SK-N-SH treated with all-trans-retinoic acid at 6 μM for 48 hours (cell line): ENCODE measurements around the gene WDR20.

Source experiments
- ATAC-seq: fragments of 200-7000 bp; cut with Tn5 transposase; 3 replicates; pipeline ENCODE4 v1.9.1; 2020; ENCODE audit warnings: mild to moderate bottlenecking, moderate library complexity
- ARNTL ChIP-seq: fragments of 450-650 bp; formaldehyde crosslinking; IDR thresholded peaks from 2 replicates; pipeline ENCODE4 v1.5.0; 2020; ENCODE audit warnings: low read depth, mild to moderate bottlenecking, moderate library complexity, borderline replicate concordance
- BACH2 ChIP-seq: fragments of 250-450 bp; sonication (Bioruptor Pico); IDR thresholded peaks from 2 replicates; pipeline ENCODE4 v1.9.0; 2021; ENCODE audit warnings: mild to moderate bottlenecking, borderline replicate concordance
- CREB5 ChIP-seq: fragments of 250-450 bp; sonication (Bioruptor Pico); IDR thresholded peaks from 2 replicates; pipeline ENCODE4 v1.5.1; 2020; ENCODE audit warnings: low read depth, mild to moderate bottlenecking, moderate library complexity
- CSDC2 ChIP-seq: fragments of 250-450 bp; sonication (Bioruptor Pico); IDR thresholded peaks from 2 replicates; pipeline ENCODE4 v1.5.0; 2020; ENCODE audit warnings: mild to moderate bottlenecking, moderate library complexity
- CSRNP3 ChIP-seq: fragments of 250-450 bp; sonication (Bioruptor Pico); IDR thresholded peaks from 2 replicates; pipeline ENCODE4 v1.5.1; 2021; ENCODE audit warnings: mild to moderate bottlenecking, moderate library complexity
- ESRRG ChIP-seq: fragments of 250-450 bp; sonication (Bioruptor Pico); IDR thresholded peaks from 2 replicates; pipeline ENCODE4 v1.6.1; 2021; ENCODE audit warnings: mild to moderate bottlenecking
- GLIS3 ChIP-seq: fragments of 250-450 bp; sonication (Bioruptor Pico); IDR thresholded peaks from 2 replicates; pipeline ENCODE4 v1.5.0; 2020; ENCODE audit warnings: mild to moderate bottlenecking, moderate library complexity
- ISL1 ChIP-seq: fragments of 250-450 bp; sonication (Bioruptor Pico); IDR thresholded peaks from 2 replicates; pipeline ENCODE4 v2.1.2; 2022; ENCODE audit warnings: mild to moderate bottlenecking, moderate library complexity
- OSR1 ChIP-seq: fragments of 250-450 bp; sonication (Bioruptor Pico); IDR thresholded peaks from 2 replicates; pipeline ENCODE4 v1.8.0; 2022; ENCODE audit warnings: moderate library complexity, mild to moderate bottlenecking, inconsistent platforms
- PATZ1 ChIP-seq: fragments of 250-450 bp; sonication (Bioruptor Pico); IDR thresholded peaks from 2 replicates; pipeline ENCODE4 v1.8.0; 2020; ENCODE audit warnings: mild to moderate bottlenecking, moderate library complexity, borderline replicate concordance
- POU6F1 ChIP-seq: fragments of 250-450 bp; sonication (Bioruptor Pico); IDR thresholded peaks from 2 replicates; pipeline ENCODE4 v1.8.0; 2021; ENCODE audit warnings: low read depth, mild to moderate bottlenecking, moderate library complexity, borderline replicate concordance
- PPARA ChIP-seq: fragments of 250-450 bp; sonication (Bioruptor Pico); IDR thresholded peaks from 2 replicates; pipeline ENCODE4 v1.5.0; 2020; ENCODE audit warnings: mild to moderate bottlenecking, borderline replicate concordance
- RARB ChIP-seq: fragments of 250-450 bp; sonication (Bioruptor Pico); IDR thresholded peaks from 2 replicates; pipeline ENCODE4 v1.8.0; 2021; ENCODE audit warnings: mild to moderate bottlenecking, moderate library complexity
- SNAI2 ChIP-seq: fragments of 250-450 bp; sonication (Bioruptor Pico); IDR thresholded peaks from 2 replicates; pipeline ENCODE4 v1.5.0; 2020; ENCODE audit warnings: mild to moderate bottlenecking, moderate library complexity
- TCF4 ChIP-seq: fragments of 250-450 bp; sonication (Bioruptor Pico); IDR thresholded peaks from 2 replicates; pipeline ENCODE4 v1.8.0; 2021; ENCODE audit warnings: mild to moderate bottlenecking, moderate library complexity, borderline replicate concordance
- TOX ChIP-seq: fragments of 250-450 bp; sonication (Bioruptor Pico); IDR thresholded peaks from 2 replicates; pipeline ENCODE4 v1.8.0; 2021; ENCODE audit warnings: mild to moderate bottlenecking, moderate library complexity, borderline replicate concordance
- TSHZ2 ChIP-seq: fragments of 250-450 bp; sonication (Bioruptor Pico); IDR thresholded peaks from 2 replicates; pipeline ENCODE4 v1.5.0; 2020; ENCODE audit warnings: mild to moderate bottlenecking, moderate library complexity
- ZC3H10 ChIP-seq: fragments of 250-450 bp; sonication (Bioruptor Pico); IDR thresholded peaks from 2 replicates; pipeline ENCODE4 v1.5.1; 2021; ENCODE audit warnings: mild to moderate bottlenecking, moderate library complexity
- ZFP3 ChIP-seq: fragments of 250-450 bp; sonication (Bioruptor Pico); IDR thresholded peaks from 2 replicates; pipeline ENCODE4 v1.5.0; 2020; ENCODE audit warnings: mild to moderate bottlenecking, moderate library complexity
- ZFP30 ChIP-seq: fragments of 450-650 bp; formaldehyde crosslinking; IDR thresholded peaks from 2 replicates; pipeline ENCODE4 v1.5.0; 2022; ENCODE audit warnings: mild to moderate bottlenecking, moderate library complexity
- ZNF565 ChIP-seq: fragments of 450-650 bp; formaldehyde crosslinking; conservative IDR thresholded peaks from 2 replicates; pipeline ENCODE4 v1.5.0; 2020; ENCODE audit warnings: low read depth, mild to moderate bottlenecking, moderate library complexity
- ZNF70 ChIP-seq: fragments of 450-650 bp; formaldehyde crosslinking; IDR thresholded peaks from 2 replicates; pipeline ENCODE4 v1.5.0; 2020; ENCODE audit warnings: mild to moderate bottlenecking, moderate library complexity
- ZNF8 ChIP-seq: fragments of 450-650 bp; formaldehyde crosslinking; IDR thresholded peaks from 2 replicates; pipeline ENCODE4 v1.5.0; 2020; ENCODE audit warnings: mild to moderate bottlenecking, moderate library complexity

The WDR20 gene

GRCh38 chr14:102164241-102164641 is 24.5 kb downstream of the WDR20 start:
- ATAC-seq: peak; percentile 89
- TF ChIP-seq TCF4 (CRISPR knock-in tag) (no peak), CREB5 (CRISPR knock-in tag) (no peak), CSRNP3 (CRISPR knock-in tag) (no peak), PATZ1 (no peak), BACH2 (no peak), RARB (CRISPR knock-in tag) (no peak), POU6F1 (CRISPR knock-in tag) (no peak), ARNTL (CRISPR knock-in tag) (no peak), ZNF70 (CRISPR knock-in tag) (no peak), ESRRG (no peak), SNAI2 (CRISPR knock-in tag) (no peak)

- no peak for ATAC-seq
- no peak for TF ChIP-seq RARB (CRISPR knock-in tag)
- no peak for TF ChIP-seq GLIS3 (CRISPR knock-in tag)
- no peak for TF ChIP-seq SNAI2 (CRISPR knock-in tag)
- no peak for TF ChIP-seq ZFP30 (CRISPR knock-in tag)
- TF ChIP-seq PPARA (CRISPR knock-in tag): no peak
- TF ChIP-seq ZC3H10: no peak
- no peak for TF ChIP-seq ARNTL (CRISPR knock-in tag)
- no peak for TF ChIP-seq ZNF565 (CRISPR knock-in tag)
- TF ChIP-seq ZNF70 (CRISPR knock-in tag): no peak
These were observed 25.3 kb downstream of the WDR20 start for GRCh38 chr14:102164965-102165364.

- ATAC-seq: no peak
- TF ChIP-seq ESRRG: no peak
- TF ChIP-seq ZFP30 (CRISPR knock-in tag): no peak
- no peak for TF ChIP-seq TOX (CRISPR knock-in tag)
- no peak for TF ChIP-seq ISL1 (CRISPR knock-in tag)
- TF ChIP-seq CSDC2: no peak
- TF ChIP-seq GLIS3 (CRISPR knock-in tag): no peak
- TF ChIP-seq ZNF565 (CRISPR knock-in tag): no peak
- TF ChIP-seq TSHZ2 (CRISPR knock-in tag): no peak
- no peak for TF ChIP-seq SNAI2 (CRISPR knock-in tag)
- TF ChIP-seq ZC3H10: no peak
- no peak for TF ChIP-seq BACH2
- TF ChIP-seq ZFP3 (CRISPR knock-in tag): no peak
- TF ChIP-seq ZNF8 (CRISPR knock-in tag): no peak
- TF ChIP-seq RARB (CRISPR knock-in tag): no peak
- no peak for TF ChIP-seq TCF4 (CRISPR knock-in tag)
- no peak for TF ChIP-seq PPARA (CRISPR knock-in tag)
- TF ChIP-seq CREB5 (CRISPR knock-in tag): no peak
- no peak for TF ChIP-seq OSR1 (CRISPR knock-in tag)
- TF ChIP-seq CSRNP3 (CRISPR knock-in tag): no peak
- no peak for TF ChIP-seq ZNF70 (CRISPR knock-in tag)
These were observed 30.4 kb downstream of the WDR20 start for GRCh38 chr14:102170061-102170460.
